ENCODE results near the gene TRAF3.

GRCh38 chr14:102903889-102904512 is 126.8 kb downstream of the TRAF3 start:
- TF ChIP-seq CTCF (IDR thresholded peaks at IDR 0.05; ENCODE audit: low read length) = no peak
- no peak for TF ChIP-seq EZH2 (IDR thresholded peaks at IDR 0.05; ENCODE audit: borderline replicate concordance, low read length)

Data from OCI-LY1 (cell line).